Measurements from ENCODE around the gene POLR2F.

POLR2F gene

GRCh38 chr22:37953437-37954179 lies at the start of gene POLR2F, which contains the start of gene C22orf23:
POLR2F (plus strand) TSS chr22:37953699; CDS start chr22:37953788, 89 bp downstream.
C22orf23 (minus strand) TSS chr22:37953601; CDS start chr22:37953149, 452 bp downstream.
- peak; percentile 98 for DNase-seq

- peak; percentile 14 for DNase-seq
These were observed 48.6 kb upstream of the POLR2F start for GRCh38 chr22:37904572-37905533.

DNA sequence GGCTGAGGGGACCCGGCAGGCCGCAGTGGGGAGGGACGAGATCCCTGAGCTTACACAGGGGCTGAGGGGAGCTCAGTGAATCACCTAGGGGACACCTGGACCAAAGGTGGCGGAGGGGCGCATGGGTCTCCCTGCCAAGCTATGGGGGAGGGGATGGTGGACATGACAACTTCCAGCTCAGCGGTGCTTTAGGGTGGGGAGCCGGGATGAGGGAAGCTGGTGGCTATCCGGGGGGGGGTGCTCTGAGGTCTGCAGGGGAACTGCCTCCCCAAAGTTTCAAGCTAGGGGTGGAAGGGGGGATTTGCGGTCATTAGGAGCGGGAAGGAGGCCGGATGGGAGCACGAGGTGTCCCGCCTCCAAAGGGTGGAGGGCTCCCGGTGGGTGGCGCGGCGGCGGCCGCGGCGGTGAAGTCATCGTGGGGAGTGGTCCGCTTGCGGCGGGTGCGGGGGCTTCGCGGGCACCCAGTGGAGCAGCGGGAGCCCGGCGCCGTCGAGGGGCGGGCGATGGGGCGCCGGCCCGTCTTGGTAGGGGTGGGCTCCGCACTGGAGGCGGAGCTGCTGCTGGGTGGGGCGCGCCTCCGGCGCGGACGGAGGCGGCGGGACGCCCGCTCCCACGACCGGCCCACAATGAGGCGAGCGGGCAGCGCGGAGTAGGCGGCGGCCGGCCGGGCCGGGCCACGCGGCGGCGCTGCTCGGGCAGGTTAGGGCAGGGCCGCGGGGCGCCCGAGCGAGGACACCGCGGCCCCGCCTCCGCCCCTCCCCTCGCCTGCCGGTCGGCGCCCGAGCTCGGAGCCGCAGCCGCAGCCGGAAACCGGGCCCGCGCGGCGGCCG lies 47.8 kb upstream of the POLR2F start, which contains the start of gene MICALL1:
MICALL1 (plus strand) TSS at position 764 of the 830 bp plus-strand sequence. CDS start 126 bp downstream, outside the sequence.
- DNase-seq, result peak; percentile 83

- DNase-seq, result peak; percentile 65
These were observed 47.0 kb upstream of the POLR2F start for GRCh38 chr22:37906364-37907008.

- DNase-seq, result no peak
These were observed 46.2 kb upstream of the POLR2F start for GRCh38 chr22:37907036-37907954.

GRCh38 chr22:37909766-37910165 lies 43.7 kb upstream of the POLR2F start:
- no peak for DNase-seq

DNA sequence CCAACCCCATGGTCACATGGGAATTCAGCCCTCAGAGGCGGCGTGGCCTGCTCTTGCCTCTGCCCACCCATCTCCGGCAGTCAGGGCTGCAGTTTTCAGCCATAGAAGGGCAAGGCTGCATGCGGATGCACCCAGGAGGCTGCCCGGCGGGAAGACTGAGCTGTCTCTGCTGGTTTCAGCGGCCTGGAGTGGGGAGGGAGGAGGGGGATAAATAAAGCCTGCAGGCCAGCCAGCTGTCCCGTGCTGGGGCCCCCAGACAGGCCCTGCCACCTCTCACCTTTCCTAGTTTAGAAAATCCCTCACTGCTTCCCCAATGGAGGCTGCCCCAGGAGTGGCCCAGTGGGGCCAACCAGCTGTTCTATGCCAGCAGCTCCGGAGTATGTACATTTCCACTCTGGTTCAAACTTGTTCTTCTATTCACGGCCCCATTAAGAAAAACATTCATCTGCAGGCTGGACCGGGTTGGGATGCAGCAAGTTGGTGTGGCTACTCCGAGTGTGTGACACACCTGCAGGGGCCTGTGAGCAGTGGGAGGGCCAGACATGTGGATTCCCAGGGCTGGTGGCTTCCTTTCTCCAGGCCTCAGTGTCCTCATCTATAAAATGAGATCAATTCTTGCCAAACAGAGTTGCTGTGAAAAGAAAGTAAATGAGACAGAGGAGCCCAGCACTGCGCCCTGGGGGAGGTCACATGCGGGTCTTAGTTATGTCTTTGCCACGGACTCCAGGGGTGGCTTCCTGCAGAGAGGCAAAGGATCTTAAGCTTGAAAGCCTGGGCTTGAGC lies 42.4 kb upstream of the POLR2F start:
- DNase-seq, result no peak

GRCh38 chr22:37911697-37912096 lies 41.8 kb upstream of the POLR2F start:
- DNase-seq, result no peak

- no peak for DNase-seq
These were observed 41.3 kb upstream of the POLR2F start for GRCh38 chr22:37912171-37912570.

GRCh38 chr22:37913233-37913721 lies 40.2 kb upstream of the POLR2F start:
- DNase-seq, result no peak

- no peak for DNase-seq
These were observed 37.2 kb upstream of the POLR2F start for GRCh38 chr22:37916311-37916710.

DNA sequence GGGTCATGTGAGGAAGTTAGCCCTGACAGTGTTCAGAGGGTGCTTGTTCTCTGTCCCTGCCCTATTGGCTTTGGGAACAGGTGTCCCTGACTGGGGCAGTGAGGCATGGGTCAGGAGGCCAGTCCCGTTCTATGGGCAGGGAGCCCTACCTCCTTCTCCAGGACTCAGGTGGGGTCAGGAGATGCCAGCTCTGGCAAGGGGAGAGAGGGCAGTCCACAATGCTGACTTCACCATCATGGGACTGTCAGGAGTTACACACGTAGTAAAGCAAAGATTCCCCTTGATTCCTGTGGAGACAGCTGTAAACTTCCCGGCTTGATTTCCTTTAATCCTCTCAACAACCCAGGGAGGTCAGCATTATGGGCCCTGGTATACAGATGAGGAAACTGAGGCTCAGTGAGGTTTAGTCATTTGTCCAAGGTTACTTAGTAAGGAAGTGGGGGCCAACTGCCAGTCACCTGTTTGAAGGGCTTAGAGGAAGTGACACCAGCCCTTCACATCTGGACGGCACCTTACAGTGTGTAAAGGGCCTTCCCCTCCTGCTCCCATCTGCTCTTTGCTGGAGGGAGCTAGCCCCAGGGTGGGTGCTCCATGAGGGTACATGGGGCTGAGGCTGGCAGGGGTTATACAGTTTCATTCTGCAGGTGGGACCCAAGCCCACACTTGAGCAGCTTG lies 35.5 kb upstream of the POLR2F start:
- DNase-seq, result no peak

DNA sequence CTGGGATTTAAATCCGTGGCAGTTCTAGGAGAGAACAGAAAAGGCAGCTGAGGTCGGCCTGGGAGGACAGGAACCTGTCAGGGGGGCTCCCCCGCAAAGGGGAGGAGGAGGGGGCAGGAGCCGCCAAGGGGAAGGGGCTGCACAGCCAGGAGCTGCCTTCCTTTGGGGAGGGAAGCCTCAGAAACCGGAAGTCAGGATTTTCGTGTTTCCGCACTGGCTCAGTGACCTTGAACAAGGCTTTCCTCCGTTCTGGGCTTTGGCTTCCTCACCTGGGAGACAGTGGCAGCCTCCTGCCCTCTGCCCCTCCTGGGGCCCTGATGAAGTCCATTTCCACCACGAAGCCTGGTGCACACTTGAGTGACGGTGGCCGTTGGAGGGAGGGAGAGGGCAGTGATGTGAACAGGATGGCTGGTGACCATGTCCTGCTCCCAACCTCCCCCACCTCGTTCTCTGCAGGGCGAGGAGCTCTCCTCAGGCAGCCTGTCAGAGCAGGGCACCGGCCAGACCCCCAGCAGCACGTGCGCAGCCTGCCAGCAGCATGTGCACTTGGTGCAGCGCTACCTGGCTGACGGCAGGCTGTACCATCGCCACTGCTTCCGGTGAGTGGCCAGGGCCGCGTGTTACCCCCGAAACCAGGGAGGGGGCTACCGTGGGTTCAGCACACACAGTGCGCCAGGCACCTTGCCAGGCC lies 34.8 kb upstream of the POLR2F start:
- DNase-seq, result no peak

DNA sequence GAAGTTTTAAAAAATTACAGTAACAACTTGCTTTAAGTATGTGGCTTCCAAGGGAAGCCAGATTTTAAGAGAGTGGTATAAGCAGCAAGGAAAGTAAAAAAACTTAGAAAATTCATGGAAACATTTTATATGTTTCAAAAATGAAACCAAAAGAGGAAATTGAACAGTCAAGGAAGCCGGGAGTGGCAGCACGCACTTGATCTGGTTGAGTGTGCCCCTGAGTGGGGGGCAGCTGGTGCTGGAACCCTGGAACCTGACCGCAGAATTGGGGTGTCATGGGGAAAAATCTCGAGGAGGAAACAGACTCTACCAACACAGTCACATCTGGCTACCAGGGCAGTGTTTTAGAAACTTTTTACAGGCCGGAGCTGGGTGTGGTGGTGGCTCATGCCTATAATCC lies 33.4 kb upstream of the POLR2F start:
- no peak for DNase-seq

DNA sequence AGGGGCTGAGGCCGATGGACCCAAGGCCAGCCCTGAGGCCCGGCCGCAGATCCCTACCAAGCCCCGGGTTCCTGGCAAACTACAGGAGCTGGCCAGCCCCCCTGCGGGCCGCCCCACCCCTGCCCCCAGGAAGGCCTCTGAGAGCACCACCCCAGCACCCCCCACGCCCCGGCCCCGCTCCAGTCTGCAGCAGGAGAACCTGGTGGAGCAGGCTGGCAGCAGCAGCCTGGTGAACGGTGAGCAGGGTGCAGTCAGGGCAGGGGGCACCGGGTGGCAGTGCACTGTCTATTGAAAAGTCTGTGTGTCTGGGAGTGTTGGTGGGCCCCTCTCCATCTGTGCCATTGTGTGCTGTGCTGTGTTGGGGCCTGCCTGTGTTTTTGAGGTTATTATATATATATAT lies 31.3 kb upstream of the POLR2F start:
- no peak for DNase-seq

GRCh38 chr22:37923927-37924326 lies 29.6 kb upstream of the POLR2F start:
- no peak for DNase-seq

GRCh38 chr22:37924386-37925065 lies 29.0 kb upstream of the POLR2F start:
- DNase-seq, result no peak

DNA sequence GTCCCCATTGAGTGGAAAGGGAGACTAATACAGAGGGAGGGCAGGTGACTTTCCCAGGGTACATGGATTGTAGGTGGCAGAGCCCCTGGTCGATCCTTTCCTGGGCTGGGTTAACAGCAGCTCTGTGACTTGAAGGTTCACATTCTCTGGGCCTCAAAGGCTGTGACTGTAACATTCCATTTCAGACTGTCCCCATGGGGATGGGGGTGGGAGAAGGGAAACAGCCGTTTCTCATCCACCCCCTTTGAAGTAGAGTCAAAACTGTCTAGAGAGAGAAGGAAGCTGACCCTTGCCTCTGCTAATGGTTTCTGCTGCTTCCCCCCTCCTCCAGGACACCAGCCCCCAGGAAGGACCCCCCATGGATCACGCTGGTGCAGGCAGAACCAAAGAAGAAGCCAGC lies 28.2 kb upstream of the POLR2F start:
- DNase-seq, result no peak

Measured in CD4-positive, alpha-beta T cell treated with Interleukin-17A for 4 hours (primary cell).